A549 treated with dexamethasone at 1 μM for 4 hours (cell line): ENCODE data around the gene GSTP1. TPM values are rescaled to one million over a fixed set of nuclear protein-coding genes. Genes with fewer than 3 reads are reported as not detected.

Experiments
- total RNA-seq: library from RNA; stranded (reverse); fragments of 200-300 nt; extraction: Qiagen RNA extraction; gene quantifications from 5 replicates; pipeline ENCODE4 v1.2.3, GENCODE V29; 2022

Gene GSTP1
- 1,418 to 1,585 TPM (median 1,568 TPM) in 5 replicates for total RNA-seq

GRCh38 chr11:67583247-67584204 is at the start of gene GSTP1:
Gene GSTP1 (plus strand): TSS chr11:67583812. CDS start chr11:67583844, 32 bp downstream.

DNA sequence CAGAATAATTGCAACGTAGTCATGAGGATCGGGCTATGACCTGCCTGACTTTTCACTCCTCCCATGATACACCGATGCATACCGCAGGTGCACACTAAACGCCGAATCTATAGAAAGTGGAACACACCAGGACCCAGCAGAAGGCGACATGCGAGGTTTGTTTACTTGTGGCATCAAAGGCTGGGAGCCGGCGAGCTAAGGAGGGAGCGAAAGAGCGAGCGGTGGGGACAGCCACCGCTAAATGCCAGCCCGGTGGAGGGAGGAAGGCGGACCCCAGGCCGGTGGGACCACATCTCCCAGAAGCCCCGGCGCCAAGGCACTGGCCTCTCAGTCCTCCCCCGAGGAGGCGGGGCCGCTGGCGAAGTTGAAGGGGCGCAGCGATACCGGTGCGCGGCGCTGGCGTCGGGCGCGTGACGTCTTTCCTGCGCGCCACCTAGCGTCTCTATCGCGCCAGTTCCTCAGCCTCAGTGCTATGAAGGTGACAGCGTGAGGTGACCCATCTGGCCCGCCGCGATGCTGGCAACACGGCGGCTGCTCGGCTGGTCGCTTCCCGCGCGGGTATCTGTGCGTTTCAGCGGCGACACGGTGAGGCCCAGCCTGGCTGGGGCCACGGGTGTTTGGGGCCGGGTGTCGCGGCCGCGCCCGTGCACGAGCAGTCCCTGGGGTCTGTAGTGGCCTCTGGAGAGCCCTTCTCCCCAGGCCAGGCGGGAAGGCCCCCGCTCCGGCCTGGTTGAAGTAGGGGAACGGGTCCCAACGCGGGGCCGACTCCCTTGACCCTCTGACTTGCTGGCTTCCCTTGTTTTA is 23.1 kb downstream of the GSTP1 start, which contains the start of gene NDUFV1:
Gene NDUFV1, plus strand, starts transcription at position 445 of the 804 bp plus-strand sequence. Its CDS starts 69 bp downstream, at position 514.

DNA sequence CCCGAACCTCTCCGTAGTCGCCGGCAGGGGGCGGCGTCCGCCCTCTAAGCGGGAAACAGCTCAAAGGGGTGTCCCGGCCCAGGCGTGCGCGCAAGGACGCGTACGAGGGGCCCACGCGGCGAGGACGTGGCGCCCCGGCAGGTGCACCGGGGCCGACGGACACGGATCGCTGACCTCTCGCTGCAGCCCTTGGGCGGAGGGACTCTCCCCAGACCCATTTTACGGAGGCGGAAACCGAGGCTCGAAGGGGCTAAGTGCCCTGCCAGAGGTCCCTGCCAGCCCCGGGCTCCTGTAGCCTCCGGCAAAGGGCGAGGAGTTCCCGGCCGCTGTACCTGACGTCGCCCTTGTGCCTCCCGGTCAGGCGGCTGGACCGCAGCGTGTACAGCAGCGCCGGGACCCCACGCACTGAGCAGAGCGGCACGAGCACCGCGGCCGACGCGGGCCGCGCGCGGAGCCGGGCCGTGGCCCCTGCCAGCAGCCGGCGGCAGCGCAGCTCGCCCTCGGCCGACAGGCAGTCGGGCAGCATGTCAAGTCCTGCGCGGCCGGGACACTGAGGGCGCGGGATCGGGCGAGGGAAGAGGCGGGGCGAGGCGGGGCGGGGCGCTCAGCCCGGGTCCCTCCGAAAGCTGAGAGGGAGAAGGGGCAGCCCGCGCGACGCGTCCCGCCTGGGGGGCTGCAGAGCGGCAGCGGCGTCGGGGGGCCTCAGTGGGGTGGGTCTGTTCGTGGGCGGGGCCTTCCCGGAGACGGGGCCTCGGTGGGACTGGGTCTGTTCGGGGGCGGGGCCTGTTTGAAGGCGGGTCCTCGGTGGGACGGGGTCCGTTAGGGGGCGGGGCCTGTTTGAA is 46.0 kb downstream of the GSTP1 start, which contains the start of gene NUDT8:
Gene NUDT8, minus strand, starts transcription at position 552 of the 842 bp plus-strand sequence. Its CDS starts 26 bp downstream, at position 526.

Other genes with a start within 250 kb of the GSTP1 start
- gene POLD4, start 230.3 kb upstream of the GSTP1 start, total RNA-seq = 172 to 195 TPM (median 183 TPM) in 5 replicates
- 28.8 to 36.7 TPM (median 32.5 TPM) in 5 replicates for gene CLCF1, start 210.2 kb upstream of the GSTP1 start, total RNA-seq
- 17.4 to 25.4 TPM (median 23.1 TPM) in 5 replicates for gene RAD9A, start 191.8 kb upstream of the GSTP1 start, total RNA-seq
- gene PPP1CA, start 182.0 kb upstream of the GSTP1 start, total RNA-seq = 264 to 298 TPM (median 276 TPM) in 5 replicates
- 0.07 to 0.22 TPM (median 0.12 TPM) in 4 of 5 replicates, not detected in the other for gene TBC1D10C, start 179.7 kb upstream of the GSTP1 start, total RNA-seq
- 0.03 to 0.16 TPM (median 0.11 TPM) in 5 replicates for gene CARNS1, start 168.1 kb upstream of the GSTP1 start, total RNA-seq
- 37.3 to 50.0 TPM (median 48.8 TPM) in 5 replicates for gene RPS6KB2, start 155.3 kb upstream of the GSTP1 start, total RNA-seq
- 0.18 to 0.39 TPM (median 0.28 TPM) in 5 replicates for gene PTPRCAP, start 146.1 kb upstream of the GSTP1 start, total RNA-seq
- 42.1 to 61.9 TPM (median 59.9 TPM) in 5 replicates for gene CORO1B, start 140.3 kb upstream of the GSTP1 start, total RNA-seq
- gene GPR152, start 131.1 kb upstream of the GSTP1 start, total RNA-seq = 0.07 TPM in 1 of 5 replicates, not detected in the others
- not detected in 5 replicates for gene CABP4, start 128.5 kb upstream of the GSTP1 start, total RNA-seq
- 37.1 to 67.8 TPM (median 58.9 TPM) in 5 replicates for gene TMEM134, start 114.6 kb upstream of the GSTP1 start, total RNA-seq
- gene AIP, start 100.8 kb upstream of the GSTP1 start, total RNA-seq = 40.6 to 43.2 TPM (median 43.0 TPM) in 5 replicates
- 21.8 to 40.9 TPM (median 38.0 TPM) in 5 replicates for gene PITPNM1, start 78.4 kb upstream of the GSTP1 start, total RNA-seq
- gene CDK2AP2, start 75.7 kb upstream of the GSTP1 start, total RNA-seq = 57.8 to 84.5 TPM (median 82.5 TPM) in 5 replicates
- not detected in 5 replicates for gene CABP2, start 60.4 kb upstream of the GSTP1 start, total RNA-seq
- 130 to 145 TPM (median 142 TPM) in 5 replicates for gene NDUFV1, start 23.1 kb downstream of the GSTP1 start, total RNA-seq
- 8.5 to 12.6 TPM (median 11.3 TPM) in 5 replicates for gene NUDT8, start 46.1 kb downstream of the GSTP1 start, total RNA-seq
- not detected in 5 replicates for gene TBX10, start 56.0 kb downstream of the GSTP1 start, total RNA-seq
- gene ACY3, start 66.9 kb downstream of the GSTP1 start, total RNA-seq = 0.89 to 1.7 TPM (median 1.1 TPM) in 5 replicates
- gene ALDH3B2, start 90.8 kb downstream of the GSTP1 start, total RNA-seq = 0.04 to 0.06 TPM (median 0.06 TPM) in 3 of 5 replicates, not detected in the others